Superior temporal gyrus (tissue), 1 donor: ENCODE results near the gene LRRK1.

ENCODE experiments used
- DNase-seq: peaks from one replicate; pipeline ENCODE4 v3.0.0-alpha.2; 2016; ENCODE audit errors: extremely low spot score

Gene LRRK1

GRCh38 chr15:101024073-101024695 lies 105.0 kb downstream of the LRRK1 start:
- DNase-seq: peak; percentile 47

- DNase-seq: no peak
These were observed 105.7 kb downstream of the LRRK1 start for GRCh38 chr15:101024706-101025500.

GRCh38 chr15:101025501-101025885 lies 106.3 kb downstream of the LRRK1 start:
- no peak for DNase-seq

- no peak for DNase-seq
These were observed 106.9 kb downstream of the LRRK1 start for GRCh38 chr15:101025896-101026631.

- DNase-seq: no peak
These were observed 107.6 kb downstream of the LRRK1 start for GRCh38 chr15:101026656-101027272.

- DNase-seq: no peak
These were observed 108.2 kb downstream of the LRRK1 start for GRCh38 chr15:101027273-101027901.

GRCh38 chr15:101027920-101028319 lies 108.8 kb downstream of the LRRK1 start:
- no peak for DNase-seq

- no peak for DNase-seq
These were observed 109.2 kb downstream of the LRRK1 start for GRCh38 chr15:101028321-101028720.

- DNase-seq: no peak
These were observed 109.7 kb downstream of the LRRK1 start for GRCh38 chr15:101028772-101029438.

- DNase-seq: no peak
These were observed 111.0 kb downstream of the LRRK1 start for GRCh38 chr15:101029971-101030661.

- no peak for DNase-seq
These were observed 112.1 kb downstream of the LRRK1 start for GRCh38 chr15:101031213-101031612.

- no peak for DNase-seq
These were observed 114.6 kb downstream of the LRRK1 start for GRCh38 chr15:101033801-101034200.

- no peak for DNase-seq
These were observed 116.5 kb downstream of the LRRK1 start for GRCh38 chr15:101035611-101036010.

- no peak for DNase-seq
These were observed 117.0 kb downstream of the LRRK1 start for GRCh38 chr15:101036189-101036588.

- no peak for DNase-seq
These were observed 118.1 kb downstream of the LRRK1 start for GRCh38 chr15:101037090-101037830.

- DNase-seq: no peak
These were observed 119.3 kb downstream of the LRRK1 start for GRCh38 chr15:101038327-101039003.

- DNase-seq: no peak
These were observed 120.3 kb downstream of the LRRK1 start for GRCh38 chr15:101039461-101039860.

GRCh38 chr15:101042320-101042719 lies 123.2 kb downstream of the LRRK1 start:
- no peak for DNase-seq

- DNase-seq: no peak
These were observed 123.9 kb downstream of the LRRK1 start for GRCh38 chr15:101043011-101043410.
